WTC11 (cell line): ENCODE results near the gene BCAS1. TPM values are rescaled to one million over a fixed set of nuclear protein-coding genes. Genes with fewer than 3 reads are reported as not detected.

Source experiments
- ATAC-seq: fragments of 200-7000 bp; cut with Tn5 transposase; 2 replicates; pipeline ENCODE4 v1.10.0; 2021; ENCODE audit warnings: mild to moderate bottlenecking, moderate library complexity
- CTCF ChIA-PET: fragments of 300-600 bp; sonication (Branson Sonifier 250); formaldehyde crosslinking; loops from one replicate; lab custom pipeline; 2021; ENCODE audit warnings: antibody characterized with exemption; lab: Charles Lee
- POLR2A ChIA-PET: fragments of 350-600 bp; sonication (Branson Sonifier 250); formaldehyde crosslinking; loops from one replicate; lab custom pipeline; 2021; ENCODE audit warnings: antibody characterized with exemption; lab: Charles Lee
- DNase-seq: peaks from one replicate; pipeline ENCODE4 v3.0.0; 2021; ENCODE audit warnings: low spot score
- H3K27ac Mint-ChIP-seq: 2 replicates; pipeline ENCODE4 v1.8.0; 2021; ENCODE audit warnings: mixed read lengths
- H3K27me3 Mint-ChIP-seq: 2 replicates; pipeline ENCODE4 v1.8.0; 2021; ENCODE audit warnings: low read depth, mild to moderate bottlenecking, moderate library complexity, mixed read lengths
- H3K36me3 Mint-ChIP-seq: 2 replicates; pipeline ENCODE4 v1.8.0; 2021; ENCODE audit warnings: mixed read lengths
- H3K4me1 Mint-ChIP-seq: 2 replicates; pipeline ENCODE4 v1.8.0; 2022; ENCODE audit warnings: mixed read lengths
- H3K4me3 Mint-ChIP-seq: 2 replicates; pipeline ENCODE4 v1.8.0; 2021; ENCODE audit warnings: mild to moderate bottlenecking, moderate library complexity, mixed read lengths
- H3K9me3 Mint-ChIP-seq: 2 replicates; pipeline ENCODE4 v1.8.0; 2021; ENCODE audit warnings: mixed read lengths
- AFF4 ChIP-seq: sonication (generic); formaldehyde crosslinking; IDR thresholded peaks from 2 replicates; pipeline ENCODE4 v1.8.1; 2023; ENCODE audit warnings: mild to moderate bottlenecking, missing genetic modification reagents, borderline replicate concordance
- E2F1 ChIP-seq: sonication (generic); formaldehyde crosslinking; IDR thresholded peaks from 2 replicates; pipeline ENCODE4 v1.8.0; 2022; ENCODE audit warnings: mild to moderate bottlenecking, missing genetic modification reagents
- E2F4 ChIP-seq: sonication (generic); formaldehyde crosslinking; IDR thresholded peaks from 2 replicates; pipeline ENCODE4 v1.8.1; 2022; ENCODE audit warnings: low read depth, mild to moderate bottlenecking, moderate library complexity, missing genetic modification reagents, borderline replicate concordance
- FOXK1 ChIP-seq: sonication (generic); formaldehyde crosslinking; IDR thresholded peaks from 2 replicates; pipeline ENCODE4 v1.8.0; 2022; ENCODE audit warnings: mild to moderate bottlenecking, moderate library complexity, missing genetic modification reagents
- HMGXB4 ChIP-seq: sonication (generic); formaldehyde crosslinking; IDR thresholded peaks from 2 replicates; pipeline ENCODE4 v1.8.1; 2023; ENCODE audit warnings: mild to moderate bottlenecking, moderate library complexity, missing genetic modification reagents
- OVOL2 ChIP-seq: fragments of 250-450 bp; sonication (Bioruptor Pico); IDR thresholded peaks from 2 replicates; pipeline ENCODE4 v1.9.0; 2021; ENCODE audit warnings: mild to moderate bottlenecking, borderline replicate concordance
- PRRX2 ChIP-seq: fragments of 250-450 bp; sonication (Bioruptor Pico); IDR thresholded peaks from 2 replicates; pipeline ENCODE4 v1.8.0; 2021; ENCODE audit warnings: mild to moderate bottlenecking
- TEAD4 ChIP-seq: sonication (generic); formaldehyde crosslinking; IDR thresholded peaks from 2 replicates; pipeline ENCODE4 v1.8.0; 2022; ENCODE audit warnings: mild to moderate bottlenecking, missing genetic modification reagents
- ZNF219 ChIP-seq: sonication (generic); formaldehyde crosslinking; IDR thresholded peaks from 2 replicates; pipeline ENCODE4 v1.8.0; 2023; ENCODE audit warnings: missing genetic modification reagents, mild to moderate bottlenecking, borderline replicate concordance
- ZNF232 ChIP-seq: sonication (generic); formaldehyde crosslinking; IDR thresholded peaks from 2 replicates; pipeline ENCODE4 v1.8.0; 2022; ENCODE audit warnings: mild to moderate bottlenecking, missing genetic modification reagents
- ZSCAN18 ChIP-seq: fragments of 250-450 bp; sonication (Bioruptor Pico); IDR thresholded peaks from 2 replicates; pipeline ENCODE4 v2.1.2; 2022; ENCODE audit warnings: mild to moderate bottlenecking, moderate library complexity
- total RNA-seq: library from RNA; stranded (reverse); gene quantifications from 3 replicates; pipeline ENCODE4 v1.2.3, GENCODE V29; 2021

Gene BCAS1
- total RNA-seq, 1 experiment from 2014 or later, result 0.11 TPM

- Mint-ChIP-seq H3K36me3 (peaks cover 12% of the 10 kb centered on the region), H3K27me3 (no peaks in the 10 kb centered on the region), H3K4me3 (no peak overlapping the region), H3K9me3 (peaks cover 12% of the 10 kb centered on the region), H3K27ac (no peak overlapping the region), H3K4me1 (peaks cover 16% of the 10 kb centered on the region)
- TF ChIP-seq OVOL2 (CRISPR knock-in tag) (no peak), HMGXB4 (CRISPR knock-in tag) (no peak), AFF4 (CRISPR knock-in tag) (no peak), FOXK1 (no peak)
- ChIA-PET POLR2A (no interaction called here), CTCF (no interaction called here)
- ATAC-seq, result no peak
- DNase-seq, result no peak
These were observed 159.9 kb downstream of the BCAS1 start for GRCh38 chr20:53910351-53911002.

- H3K4me3 Mint-ChIP-seq, result no peak overlapping the region
- H3K36me3 Mint-ChIP-seq, result peaks cover 12% of the 10 kb centered on the region
- CTCF ChIA-PET, result interaction anchor here (0.8 to 0.9 kb wide), 4 partner anchors 8 to 42 kb away, joined by 3 to 4 read pairs (median 3); no protein-coding TSS in a partner anchor
- DNase-seq, result no peak
- H3K27ac Mint-ChIP-seq, result no peak overlapping the region
- peaks cover 4% of the 10 kb centered on the region for H3K4me1 Mint-ChIP-seq
- H3K27me3 Mint-ChIP-seq, result no peaks in the 10 kb centered on the region; the same call in 1 of the 2 replicates
- no peak for TF ChIP-seq TEAD4 (CRISPR knock-in tag)
- TF ChIP-seq ZSCAN18 (CRISPR knock-in tag), result no peak
- no peak for TF ChIP-seq ZNF219 (CRISPR knock-in tag)
- no peak for TF ChIP-seq PRRX2
- no peak for TF ChIP-seq ZNF232 (CRISPR knock-in tag)
- TF ChIP-seq E2F4, result no peak
- no peak for TF ChIP-seq E2F1 (CRISPR knock-in tag)
- TF ChIP-seq, all 79 proteins: peak for 0
- peaks cover 12% of the 10 kb centered on the region for H3K9me3 Mint-ChIP-seq
- ATAC-seq, result no peak
- POLR2A ChIA-PET, result interaction anchor here (0.5 to 0.6 kb wide), 2 partner anchors 8 to 292 kb away, joined by 3 to 6 read pairs; no protein-coding TSS in a partner anchor
These were observed 162.2 kb downstream of the BCAS1 start for GRCh38 chr20:53907968-53908751.
